HepG2 (cell line): ENCODE data around the gene SLX4. TPM values are rescaled to one million over a fixed set of nuclear protein-coding genes. Genes with fewer than 3 reads are reported as not detected.

Experiments used
- ATAC-seq: fragments of 200-7000 bp; cut with Tn5 transposase; 3 replicates; pipeline ENCODE4 v1.9.1; 2020; ENCODE audit warnings: mild to moderate bottlenecking, moderate library complexity
- BruUV-seq: library from RNA; stranded (reverse); fragments of 400-500 nt; replicated peaks from 2 replicates; lab custom pipeline; 2021; lab: Mats Ljungman, UMichigan
- CTCF ChIA-PET: fragments of 300-600 bp; formaldehyde crosslinking; extraction: SDS; loops from one replicate; lab custom pipeline; 2021; ENCODE audit warnings: low total read pairs, inconsistent platforms, low intra/inter-chr PET ratio; lab: Yijun Ruan, JAX
- POLR2A ChIA-PET: fragments of 350-600 bp; sonication (Branson Sonifier 250); formaldehyde crosslinking; loops from one replicate; lab custom pipeline; 2020; ENCODE audit warnings: antibody characterized with exemption, inconsistent platforms; lab: Yijun Ruan, JAX
- DNase-seq: peaks from one replicate; pipeline ENCODE4 v3.0.0-alpha.2; 2015; ENCODE audit warnings: low spot score
- FAIRE-seq: peaks from 3 replicates; lab custom pipeline; 2011; peaks lifted over from hg19 to GRCh38; lab: Jason Lieb, UNC
- H2AFZ ChIP-seq: one replicate; pipeline ENCODE4 v1.6.1; 2011; ENCODE audit warnings: low read length, inconsistent platforms
- H3K27ac ChIP-seq: fragments of 300-600 bp; 3 replicates; pipeline ENCODE4 v1.8.0; 2011; ENCODE audit warnings: mixed run types, mild to moderate bottlenecking, mixed read lengths, low read length, inconsistent platforms; ENCODE audit not compliant: insufficient read depth; ENCODE audit errors: extremely low read length
- H3K27me3 ChIP-seq, 2 experiments: fragments of 200-600 bp in 1 of 2; 2 replicates in 1 of 2; 3 replicates in 1 of 2; pipeline versions ENCODE4 v1.6.0 to v1.8.0; 2011; ENCODE audit warnings: low read length in 2 of 2, mild to moderate bottlenecking in 2 of 2, moderate library complexity in 2 of 2, inconsistent platforms in 1 of 2; ENCODE audit not compliant: insufficient read depth in 2 of 2, control insufficient read depth in 1 of 2
- H3K36me3 ChIP-seq, 2 experiments: fragments of 200-600 bp in 1 of 2; replicated peaks in 1 of 2; 2 replicates in 1 of 2; 3 replicates in 1 of 2; pipeline versions ENCODE4 v1.5.1 to v1.8.0; 2011; ENCODE audit warnings: low read length in 2 of 2, inconsistent platforms in 1 of 2; ENCODE audit not compliant: insufficient read depth in 2 of 2, control insufficient read depth in 1 of 2
- H3K4me1 ChIP-seq: 2 replicates; pipeline ENCODE4 v1.5.1; 2012; ENCODE audit warnings: low read length, inconsistent platforms; ENCODE audit not compliant: insufficient read depth
- H3K4me2 ChIP-seq: 2 replicates; pipeline ENCODE4 v1.6.0; 2011; ENCODE audit warnings: low read depth, low read length, inconsistent platforms
- H3K4me3 ChIP-seq, 3 experiments: fragments of 200-600 bp in 1 of 3; sonication (generic), shearing (Covaris generic) in 1 of 3; replicated peaks in 1 of 3; 2 replicates each; pipeline ENCODE4 v1.5.1; 2011 to 2016; ENCODE audit warnings: low read length in 3 of 3, inconsistent platforms in 2 of 3, low read depth in 2 of 3, mild to moderate bottlenecking in 2 of 3, control low read depth in 1 of 3, mixed read lengths in 1 of 3; ENCODE audit not compliant: insufficient read depth in 1 of 3
- H3K79me2 ChIP-seq: one replicate; pipeline ENCODE4 v1.6.1; 2011; ENCODE audit warnings: low read length, inconsistent platforms; ENCODE audit not compliant: insufficient read depth
- H3K9ac ChIP-seq: 2 replicates; pipeline ENCODE4 v1.6.0; 2011; ENCODE audit warnings: mild to moderate bottlenecking, low read depth, low read length, inconsistent platforms; ENCODE audit not compliant: insufficient read depth
- H3K9me3 ChIP-seq: 2 replicates; pipeline ENCODE4 v1.5.1; 2012; ENCODE audit warnings: mild to moderate bottlenecking, low read length
- H4K20me1 ChIP-seq: 2 replicates; pipeline ENCODE4 v1.6.0; 2011; ENCODE audit warnings: inconsistent platforms, mild to moderate bottlenecking, low read length, moderate library complexity; ENCODE audit not compliant: insufficient read depth
- IKZF4 ChIP-seq: sonication (generic); formaldehyde crosslinking; IDR thresholded peaks from 2 replicates; pipeline ENCODE4 v1.5.1; 2020; ENCODE audit warnings: borderline replicate concordance, mild to moderate bottlenecking, low read depth, missing genetic modification reagents; ENCODE audit errors: not compliant biosample characterization
- MTF1 ChIP-seq: sonication (generic); formaldehyde crosslinking; IDR thresholded peaks from 2 replicates; pipeline ENCODE4 v1.5.0; 2020; ENCODE audit warnings: missing genetic modification reagents
- TOPORS ChIP-seq: sonication (generic); formaldehyde crosslinking; IDR thresholded peaks from 2 replicates; pipeline ENCODE4 v1.8.0; 2023; ENCODE audit warnings: mild to moderate bottlenecking, missing genetic modification reagents
- TRIM24 ChIP-seq: sonication (generic); formaldehyde crosslinking; IDR thresholded peaks from 2 replicates; pipeline ENCODE4 v1.8.0; 2022; ENCODE audit warnings: mild to moderate bottlenecking, missing genetic modification reagents
- ZBTB46 ChIP-seq: sonication (generic); formaldehyde crosslinking; IDR thresholded peaks from 2 replicates; pipeline ENCODE4 v1.4.0; 2020; ENCODE audit warnings: mild to moderate bottlenecking, missing genetic modification reagents, borderline replicate concordance
- ZNF362 ChIP-seq: sonication (generic); formaldehyde crosslinking; IDR thresholded peaks from 2 replicates; pipeline ENCODE4 v1.4.0; 2020; ENCODE audit warnings: missing genetic modification reagents, mild to moderate bottlenecking, borderline replicate concordance
- ZNF530 ChIP-seq: sonication (generic); formaldehyde crosslinking; IDR thresholded peaks from 2 replicates; pipeline ENCODE4 v1.5.0; 2020; ENCODE audit warnings: low read depth, mild to moderate bottlenecking, missing genetic modification reagents
- WGBS: methylation state at CpG from one replicate; pipeline ENCODE4 v1.1.6; 2017; ENCODE audit warnings: low lambda C conversion rate; 5-methylcytosine and 5-hydroxymethylcytosine counted together
- in situ Hi-C: cut with HindIII; loops from 2 replicates; pipeline ENCODE4 v1.10.0; 2017; ENCODE audit warnings: low pct_unique_long_range_greater_than_20kb; ENCODE audit not compliant: extremely low pct_ligation_motif_present
- intact Hi-C: fragments of 100-400 bp; cut with micrococcal nuclease; formaldehyde crosslinking; loops from one replicate; pipeline ENCODE4 v1.10.0; 2022; ENCODE audit not compliant: unreplicated experiment
- polyA plus RNA-seq, 8 experiments: library from polyadenylated mRNA; depleted of rRNA in 3 of 8; stranded (reverse) in 7 of 8; unstranded in 1 of 8; fragments of >200 nt; fragmentation: Illumina TruSeq in 4 of 8; extraction: Trizol in 4 of 8; gene quantifications; 2 replicates each; pipeline versions ENCODE4 v1.2.1 to v1.2.3, GENCODE V29; 2011 to 2016; ENCODE audit warnings: low read depth in 4 of 8, missing spikeins in 1 of 8, mixed read lengths in 1 of 8; ENCODE audit not compliant: insufficient read depth in 1 of 8
- total RNA-seq, 5 experiments: library from RNA; depleted of rRNA; stranded (reverse); fragments of >200 nt; fragmentation: Illumina TruSeq; extraction: Trizol; gene quantifications; 2 replicates each; pipeline ENCODE4 v1.2.3, GENCODE V29; 2016; ENCODE audit warnings: low read depth in 1 of 5

SLX4 gene
- total and polyA plus RNA-seq, 2 of the 13 experiments (the other 11 are each of a cell fraction or from before 2014, with no cell fraction given) = 1.1 to 3.6 TPM

DNA sequence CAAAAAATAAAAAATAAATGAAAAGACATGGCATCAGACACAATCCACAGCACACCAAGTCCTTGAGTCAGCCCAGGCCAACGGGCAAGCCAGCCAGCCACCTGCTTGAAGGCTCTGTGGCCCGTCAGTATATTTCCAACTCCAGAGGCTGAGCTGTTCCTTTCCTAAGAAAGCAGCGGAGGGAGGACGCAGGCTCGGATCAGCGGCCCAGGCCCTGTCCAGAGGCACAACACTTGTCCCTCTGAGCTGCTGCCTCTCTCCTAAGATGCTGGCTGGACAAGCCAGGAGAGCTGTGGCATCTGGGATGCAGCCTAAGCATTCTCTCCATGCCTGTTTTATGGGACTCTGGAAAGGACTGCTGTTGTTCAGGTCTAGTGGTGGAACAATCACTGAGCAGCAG is 19.4 kb downstream of the SLX4 start (continued):
- TF ChIP-seq MTF1 = no peak
- TF ChIP-seq TRIM24 (CRISPR knock-in tag) = no peak
- TF ChIP-seq IKZF4 = no peak
- no peak for TF ChIP-seq ZNF362 (CRISPR knock-in tag)
- TF ChIP-seq ZNF530 = no peak
- no peak for TF ChIP-seq ZBTB46 (CRISPR knock-in tag)

- Histone ChIP-seq H2AFZ (no peak overlapping the region), H3K4me1 (peaks cover 11% of the 10 kb centered on the region), H4K20me1 (no peaks in the 10 kb centered on the region; the same call in 1 of the 2 replicates), H3K36me3 (0 out of 5 replicates have a peak, but pooled peaks cover 0 to 2% of the 10 kb centered on the region in 2 experiments), H3K27me3 (no peaks in the 10 kb centered on the region), H3K4me3 (no peak overlapping the region), H3K79me2 (no peaks in the 10 kb centered on the region), H3K4me2 (no peak overlapping the region), H3K9ac (no peak overlapping the region), H3K27ac (no peak overlapping the region), H3K9me3 (no peaks in the 10 kb centered on the region)
- 100% methylated on average over 4 of the region's 5 CpGs for WGBS
- intact Hi-C loops = no loop called here
- FAIRE-seq = no peak
- ChIA-PET CTCF (no interaction called here), POLR2A (no interaction called here)
- no peak for TF ChIP-seq TOPORS (CRISPR knock-in tag)
- no peak for ATAC-seq
- BruUV-seq = no TSS peak
- DNase-seq = no peak
- in situ Hi-C loops = no loop called here
Measured at GRCh38 chr16:3591436-3591803, 20.0 kb downstream of the SLX4 start.
